ENCODE data around the gene ST8SIA4. TPM values are rescaled to one million over a fixed set of nuclear protein-coding genes. Genes with fewer than 3 reads are reported as not detected.

The ST8SIA4 gene
- total and polyA plus RNA-seq, 10 of the 15 experiments (the other 5 are each of a cell fraction or from before 2014, with no cell fraction given), result 4.4 to 30.9 (median 19.5) TPM

GRCh38 chr5:100852988-100853449 lies 50.1 kb downstream of the ST8SIA4 start (continued):
- TF ChIP-seq REST (IDR thresholded peaks at IDR 0.05; ENCODE audit: low read depth, low read length) (no peak), RAD51 (IDR thresholded peaks at IDR 0.05) (0 out of 2 replicates have a peak, but pooled peaks have one; percentile 39), ZZZ3 (IDR thresholded peaks at IDR 0.05; ENCODE audit: control insufficient read depth, insufficient read length, low read depth) (no peak), POLR2AphosphoS5 (IDR thresholded peaks at IDR 0.05; ENCODE audit: low read length) (no peak), ZNF687 (IDR thresholded peaks at IDR 0.05) (peak; percentile 87; the same call in 1 of the 2 replicates), BCL11A (IDR thresholded peaks at IDR 0.05; ENCODE audit: low read depth, low read length) (peak; percentile 92), POLR2A (IDR thresholded peaks at IDR 0.05; ENCODE audit: low read depth, low read length) (no peak), ZNF24 (IDR thresholded peaks at IDR 0.05) (peak; percentile 89), MEF2B (IDR thresholded peaks at IDR 0.05; ENCODE audit: partially characterized antibody, poor library complexity, severe bottlenecking) (peak; percentile 85), PRDM15 (CRISPR knock-in tag; IDR thresholded peaks at IDR 0.05) (no peak), FOXM1 (IDR thresholded peaks at IDR 0.05; ENCODE audit: low read depth, low read length) (peak; percentile 86), ETV6 (conservative IDR thresholded peaks at IDR 0.05 in 1 of 2, IDR thresholded peaks at IDR 0.05 in 1 of 2; ENCODE audit: borderline replicate concordance in 1 of 2, low read depth in 1 of 2) (peak in 1 of 2 experiments; percentile 76; a peak in 1 of 4 replicates), SMC3 (IDR thresholded peaks at IDR 0.05; ENCODE audit: borderline replicate concordance, low read length) (no peak), TARDBP (IDR thresholded peaks at IDR 0.05; ENCODE audit: borderline replicate concordance) (no peak), SMAD1 (IDR thresholded peaks at IDR 0.05; ENCODE audit: low read depth, partially characterized antibody) (peak; percentile 85)

Data from GM12878 (cell line).